Posterior cingulate gyrus (tissue), 11 donors: ENCODE measurements around the gene MRPL55.

Experiments used
- DNase-seq, 10 donors: peaks; one replicate each; pipeline versions ENCODE4 v3.0.0 to v3.0.0-alpha.2; 2020 to 2021; ENCODE audit warnings: mixed read lengths in 3 of 10
- intact Hi-C: fragments of 100-400 bp; cut with DNase I; formaldehyde crosslinking; loops from one replicate; pipeline ENCODE4 v1.15.1; 2023

MRPL55 gene

DNA sequence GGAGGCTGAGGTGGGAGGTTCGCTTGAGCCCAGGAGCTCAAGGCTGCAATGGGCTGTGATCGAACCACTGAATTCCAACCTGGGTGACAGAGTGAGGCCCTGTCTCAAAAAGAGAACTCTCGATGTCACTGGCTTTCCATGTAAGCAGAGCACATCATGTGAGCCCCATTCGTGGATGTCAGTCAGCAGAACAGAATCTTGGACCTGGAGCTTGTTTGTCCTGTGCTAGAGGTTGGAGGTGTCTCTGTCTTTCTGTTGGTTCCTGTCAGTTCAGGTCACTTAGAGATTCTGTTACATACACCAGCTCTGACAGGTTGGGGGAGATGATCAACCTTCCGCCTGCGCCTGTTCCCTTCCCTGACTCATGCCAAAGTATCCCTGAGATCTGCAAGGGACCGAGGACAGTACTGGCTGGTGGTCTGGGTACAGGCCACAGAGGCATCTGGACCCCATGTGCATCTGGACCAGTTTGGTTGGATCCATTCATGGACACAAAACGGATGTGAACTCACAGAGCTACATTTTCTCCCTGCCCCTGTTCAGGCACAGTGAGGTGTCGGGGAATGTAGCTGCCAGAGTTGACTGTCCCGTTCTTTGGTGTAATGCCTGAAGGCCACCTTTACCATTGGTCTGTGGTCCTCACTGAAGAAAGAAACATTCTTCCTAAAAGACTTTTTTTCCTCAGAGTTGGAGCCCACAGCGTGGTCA lies 16.6 kb downstream of the MRPL55 start:
- DNase-seq, result peak in 1 of 10 donors; percentile 46
- intact Hi-C loops, result no loop called here

DNA sequence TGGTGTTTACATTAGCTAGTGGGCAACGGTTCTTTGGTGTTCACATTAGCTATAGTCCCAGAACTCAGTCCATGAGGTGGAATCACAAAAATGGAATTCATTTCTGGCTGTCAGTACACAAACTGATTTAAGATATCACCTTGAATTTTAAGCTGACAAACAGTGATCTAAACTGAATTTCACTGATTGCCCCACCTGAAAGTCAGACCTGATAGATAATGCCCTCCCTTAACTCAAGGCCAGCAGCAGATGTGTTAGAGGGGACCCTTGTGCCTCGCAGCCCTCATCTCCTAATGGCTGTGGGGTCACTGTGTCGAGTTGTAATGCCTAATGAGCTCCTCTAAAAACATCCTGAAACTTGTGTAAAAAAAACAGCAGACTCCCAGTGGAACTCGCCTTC lies 18.0 kb downstream of the MRPL55 start:
- DNase-seq, result no peak
- intact Hi-C loops, result no loop called here

DNA sequence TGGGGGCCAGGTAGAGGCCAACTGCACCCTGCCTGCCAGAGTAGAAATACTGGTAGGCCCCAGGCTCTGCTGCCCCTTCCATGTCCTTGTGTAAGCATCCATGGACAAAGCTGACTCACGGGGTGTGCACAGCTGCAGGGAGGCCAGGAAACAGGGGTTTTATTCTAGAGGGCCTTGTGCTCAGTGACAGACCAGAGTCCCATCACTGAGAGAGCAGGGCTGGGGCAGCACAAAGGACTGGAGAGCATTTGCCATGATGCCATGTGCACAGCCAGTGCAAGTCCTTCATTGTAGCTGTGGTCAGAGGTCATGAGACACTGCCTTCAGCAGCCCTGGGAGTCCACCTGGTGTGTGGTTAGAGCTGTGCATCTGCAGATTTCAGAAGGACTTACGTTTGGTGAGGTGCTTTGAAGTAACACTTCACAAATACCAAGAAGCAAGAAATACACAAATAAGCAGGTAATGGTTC lies 18.5 kb downstream of the MRPL55 start:
- intact Hi-C loops, result no loop called here
- peak in 1 of 10 donors; percentile 89 for DNase-seq

GRCh38 chr1:228089519-228090380 lies 19.3 kb downstream of the MRPL55 start:
- intact Hi-C loops, result loop anchor here (10.0 kb wide), 2 partner anchors 325 to 355 kb away; partner anchors contain the start of genes JMJD4 and SNAP47
- DNase-seq, result peak in 1 of 10 donors; percentile 81

- peak in 2 of 10 donors; percentile 39 to 70 for DNase-seq
- intact Hi-C loops, result loop anchor here (10.0 kb wide), 2 partner anchors 324 to 354 kb away; partner anchors contain the start of genes JMJD4 and SNAP47
These were observed 20.3 kb downstream of the MRPL55 start for GRCh38 chr1:228088586-228089498.

DNA sequence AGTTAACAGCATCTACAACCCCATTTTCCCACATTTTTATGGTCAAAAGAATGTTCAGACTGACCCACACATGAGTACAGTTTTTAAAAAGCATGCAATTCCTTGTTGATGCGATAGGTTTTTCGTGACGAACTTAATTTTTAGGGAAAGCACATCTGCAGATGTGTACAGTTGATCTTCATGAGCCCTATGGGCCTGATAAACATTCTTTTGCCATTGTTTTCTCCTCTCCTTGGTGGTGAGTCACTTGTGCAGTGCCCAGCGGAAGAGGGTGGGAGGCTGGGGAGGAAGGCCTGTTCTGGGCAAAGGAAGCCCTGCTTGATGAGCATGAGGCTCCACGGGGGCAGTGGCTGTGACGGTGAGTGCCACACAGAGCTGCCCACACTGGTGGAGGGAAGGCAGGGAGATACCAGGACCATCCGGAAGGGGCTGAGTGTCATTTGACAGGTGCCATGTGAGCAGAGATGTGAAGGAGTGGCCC lies 21.3 kb downstream of the MRPL55 start:
- DNase-seq, result peak in 5 of 10 donors; percentile 6 to 91 (median 85)
- intact Hi-C loops, result loop anchor here (10.0 kb wide), 2 partner anchors 323 to 353 kb away; partner anchors contain the start of genes JMJD4 and SNAP47

DNA sequence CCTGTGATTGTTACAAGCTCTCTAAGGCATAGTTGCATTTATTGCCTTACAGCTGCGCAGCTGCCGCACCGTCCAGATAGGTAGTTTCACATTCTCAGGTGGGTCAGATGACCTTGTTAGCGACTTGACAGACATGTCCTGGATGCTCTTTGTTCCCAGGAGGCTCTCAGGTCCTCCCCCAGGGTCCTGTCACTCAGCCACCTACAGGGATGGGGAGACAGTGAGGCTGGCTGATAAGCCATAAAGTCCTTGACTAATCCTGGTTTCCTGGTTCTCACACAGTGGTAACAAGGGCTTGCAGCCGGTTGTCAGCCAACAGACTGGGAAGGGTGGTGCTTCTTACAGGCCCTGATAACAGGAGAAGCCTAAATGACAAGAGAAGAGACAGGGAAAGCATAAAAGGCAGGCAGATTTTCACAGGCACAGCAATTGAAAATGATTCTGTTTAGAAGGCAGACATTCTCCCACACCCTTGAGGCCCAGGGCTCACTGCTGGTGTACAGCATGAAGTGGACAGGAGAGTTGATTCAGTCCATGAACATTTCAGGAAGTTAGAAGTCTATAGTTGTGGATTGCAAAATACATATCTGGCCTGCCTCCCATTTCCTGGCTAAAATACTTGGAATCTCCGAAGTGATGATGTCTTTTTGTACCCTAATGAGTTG lies 23.7 kb downstream of the MRPL55 start:
- intact Hi-C loops, result loop anchor here (10.0 kb wide), 2 partner anchors 321 to 351 kb away; partner anchors contain the start of genes JMJD4 and SNAP47
- peak in 2 of 10 donors; percentile 31 to 49 for DNase-seq

- peak in 1 of 10 donors; percentile 24 for DNase-seq
- intact Hi-C loops, result loop anchor here (5.0 to 10.0 kb wide), 3 partner anchors 83 to 350 kb away; partner anchors contain the start of genes IBA57, JMJD4 and SNAP47
These were observed 24.3 kb downstream of the MRPL55 start for GRCh38 chr1:228084797-228085196.

GRCh38 chr1:228084325-228084724 lies 24.8 kb downstream of the MRPL55 start:
- intact Hi-C loops, result loop anchor here (5.0 to 10.0 kb wide), 3 partner anchors 83 to 350 kb away; partner anchors contain the start of genes IBA57, JMJD4 and SNAP47
- DNase-seq, result peak in 2 of 10 donors; percentile 1 to 4

GRCh38 chr1:228083871-228084278 lies 25.2 kb downstream of the MRPL55 start:
- intact Hi-C loops, result loop anchor here (2.0 to 10.0 kb wide), 4 partner anchors 19 to 349 kb away; partner anchors contain the start of genes C1orf35, IBA57, JMJD4 and SNAP47
- DNase-seq, result peak in 4 of 10 donors; percentile 15 to 85 (median 68)

DNA sequence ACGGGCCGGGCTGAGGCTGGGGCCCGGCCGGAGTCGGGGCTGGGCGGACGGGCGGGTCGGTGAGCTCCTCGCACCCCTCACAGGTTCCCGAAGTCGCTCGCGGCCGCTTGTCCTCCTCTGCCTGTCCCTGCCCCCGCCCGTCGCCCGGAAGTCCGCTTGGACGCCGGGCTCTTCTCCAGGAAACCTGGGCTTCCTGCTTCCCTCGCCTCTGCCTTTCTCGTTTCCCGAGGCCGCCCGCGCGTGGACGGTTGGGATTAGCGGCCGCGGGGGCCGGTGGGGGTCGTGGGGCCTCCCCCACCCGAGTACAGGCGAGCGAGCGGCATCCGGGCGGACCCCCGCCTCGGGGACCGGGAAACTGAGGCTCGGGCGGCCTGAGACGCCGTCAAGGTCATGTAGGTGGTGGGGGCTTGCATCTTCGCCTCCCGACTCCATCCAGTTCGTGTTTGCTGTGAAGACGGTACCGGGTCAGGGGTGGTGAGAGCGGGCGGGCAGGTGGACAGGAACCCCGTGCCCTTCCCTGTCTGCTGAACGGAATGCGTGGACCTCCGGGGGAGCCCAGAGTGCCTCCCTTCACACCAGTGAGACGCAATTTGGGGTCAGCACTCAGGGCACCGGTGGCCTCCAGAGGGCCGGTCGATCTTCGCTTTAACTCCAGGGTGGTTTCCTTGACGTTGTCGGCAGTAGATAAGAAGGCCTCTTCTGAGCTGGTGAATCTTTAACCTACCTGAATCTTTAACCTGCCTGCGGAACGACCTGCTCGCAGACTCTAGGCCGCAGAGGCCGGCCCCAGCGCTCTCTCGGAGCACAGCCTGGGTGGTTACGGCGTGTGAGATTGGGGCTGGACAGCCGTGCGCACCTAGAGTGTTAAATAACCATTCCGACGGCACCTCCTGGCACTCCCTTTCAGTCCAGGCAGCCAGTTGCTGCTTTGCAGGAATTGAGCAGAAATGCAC lies 25.9 kb downstream of the MRPL55 start:
- intact Hi-C loops, result loop anchor here (2.0 to 10.0 kb wide), 4 partner anchors 20 to 348 kb away; partner anchors contain the start of genes C1orf35, IBA57, JMJD4 and SNAP47
- DNase-seq, result peak in 7 of 10 donors; percentile 22 to 91 (median 50)

GRCh38 chr1:228082214-228082917 lies 26.7 kb downstream of the MRPL55 start, which contains the start of gene ARF1:
TSS of gene ARF1 (plus strand) at chr1:228082708. CDS start at chr1:228097115, 14,407 bp downstream.
- peak; percentile 80 to 98 (median 88) for DNase-seq
- intact Hi-C loops, result loop anchor here (2.0 to 10.0 kb wide), 4 partner anchors 20 to 348 kb away; partner anchors contain the start of genes C1orf35, IBA57, JMJD4 and SNAP47

DNA sequence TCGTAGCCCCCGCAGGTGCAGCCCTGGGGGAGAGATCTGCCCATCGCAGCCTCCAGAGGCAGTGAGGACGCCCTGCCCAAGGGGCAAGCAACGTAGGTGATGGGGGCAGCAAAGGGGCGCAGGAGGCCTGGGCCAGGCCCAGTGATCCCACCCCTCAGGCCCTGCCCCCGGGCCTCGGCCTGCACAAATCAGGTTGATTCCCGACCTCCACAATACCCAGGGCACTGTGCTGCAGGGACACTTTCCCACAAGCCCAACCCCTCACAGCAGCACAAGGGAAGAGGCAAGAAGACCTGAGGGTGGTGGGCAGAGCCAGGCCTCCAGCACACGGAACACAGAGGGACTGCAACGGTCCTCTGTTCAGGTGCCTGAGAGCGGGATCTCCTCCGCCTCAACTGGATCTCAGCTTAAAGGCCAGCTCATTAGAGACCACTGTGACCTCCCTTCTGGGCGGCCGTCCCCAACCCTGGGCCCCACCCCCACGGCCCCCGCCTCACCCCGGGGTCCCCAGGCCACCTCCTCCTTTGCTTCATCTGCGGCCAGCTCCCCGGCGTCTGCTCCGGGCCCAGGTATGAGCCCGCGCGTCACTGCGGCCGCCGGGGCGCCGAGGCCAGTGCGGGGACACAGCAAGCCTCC lies 27.4 kb downstream of the MRPL55 start:
- intact Hi-C loops, result loop anchor here (2.0 to 10.0 kb wide), 4 partner anchors 21 to 347 kb away; partner anchors contain the start of genes C1orf35, IBA57, JMJD4 and SNAP47
- peak in 3 of 10 donors; percentile 6 to 82 (median 73) for DNase-seq

GRCh38 chr1:228081144-228081543 lies 28.0 kb downstream of the MRPL55 start:
- intact Hi-C loops, result loop anchor here (5.0 to 10.0 kb wide), 3 partner anchors 86 to 346 kb away; partner anchors contain the start of genes IBA57, JMJD4 and SNAP47
- DNase-seq, result peak in 3 of 10 donors; percentile 4 to 58 (median 4)

- DNase-seq, result peak in 3 of 10 donors; percentile 4 to 40 (median 21)
- intact Hi-C loops, result loop anchor here (5.0 to 10.0 kb wide), 3 partner anchors 88 to 345 kb away; partner anchors contain the start of genes IBA57, JMJD4 and SNAP47
These were observed 29.4 kb downstream of the MRPL55 start for GRCh38 chr1:228079601-228080263.
